Mesendoderm (in vitro differentiated cells): ENCODE results near the gene A1CF.
"Not testable (repeated sequence)": the region's sequence is repeated elsewhere in the genome, so short reads cannot be mapped to it uniquely, and the experiment has no call there.

ENCODE experiments used
- DNase-seq: peaks from one replicate; pipeline ENCODE4 v3.0.0; 2013
- H2AK5ac ChIP-seq: 2 replicates; pipeline ENCODE4 v1.6.1; 2013; ENCODE audit warnings: low read length, inconsistent platforms
- H2BK120ac ChIP-seq: 2 replicates; pipeline ENCODE4 v1.6.1; 2013; ENCODE audit warnings: low read depth, mild to moderate bottlenecking, low read length, moderate library complexity, mixed read lengths
- H2BK15ac ChIP-seq: replicated peaks from 2 replicates; pipeline ENCODE4 v1.6.1; 2013; ENCODE audit warnings: low read depth, mild to moderate bottlenecking, moderate library complexity
- H2BK5ac ChIP-seq: 2 replicates; pipeline ENCODE4 v1.6.1; 2013; ENCODE audit warnings: low read length, inconsistent platforms
- H3K18ac ChIP-seq: 2 replicates; pipeline ENCODE4 v1.6.1; 2013; ENCODE audit warnings: mild to moderate bottlenecking, low read length, mixed read lengths
- H3K23ac ChIP-seq: one replicate; pipeline ENCODE4 v1.6.1; 2013; ENCODE audit warnings: low read length
- H3K27ac ChIP-seq: 2 replicates; pipeline ENCODE4 v1.5.1; 2013; ENCODE audit warnings: low read depth, mild to moderate bottlenecking, inconsistent platforms, low read length, moderate library complexity
- H3K27me3 ChIP-seq: 2 replicates; pipeline ENCODE4 v1.6.1; 2013; ENCODE audit warnings: low read length, control low read depth, mild to moderate bottlenecking, inconsistent platforms; ENCODE audit not compliant: insufficient read depth, poor library complexity
- H3K36me3 ChIP-seq: 2 replicates; pipeline ENCODE4 v1.6.1; 2013; ENCODE audit warnings: low read length, inconsistent platforms; ENCODE audit not compliant: control insufficient read depth, insufficient read depth
- H3K4ac ChIP-seq: one replicate; pipeline ENCODE4 v1.6.1; 2013; ENCODE audit warnings: low read depth, mild to moderate bottlenecking, low read length, moderate library complexity
- H3K4me1 ChIP-seq: 2 replicates; pipeline ENCODE4 v1.6.1; 2013; ENCODE audit warnings: low read depth, low read length, inconsistent platforms; ENCODE audit not compliant: control insufficient read depth
- H3K4me2 ChIP-seq: 2 replicates; pipeline ENCODE4 v1.6.1; 2013; ENCODE audit warnings: low read length
- H3K4me3 ChIP-seq: 2 replicates; pipeline ENCODE4 v1.5.1; 2013; ENCODE audit warnings: mild to moderate bottlenecking, low read length
- H3K56ac ChIP-seq: one replicate; pipeline ENCODE4 v1.6.1; 2013; ENCODE audit warnings: low read length
- H3K79me1 ChIP-seq: 2 replicates; pipeline ENCODE4 v1.6.1; 2013; ENCODE audit warnings: low read length, inconsistent platforms
- H3K79me2 ChIP-seq: 2 replicates; pipeline ENCODE4 v1.6.1; 2013; ENCODE audit warnings: mild to moderate bottlenecking, low read length; ENCODE audit not compliant: control insufficient read depth, insufficient read depth
- H3K9ac ChIP-seq: 2 replicates; pipeline ENCODE4 v1.6.1; 2013; ENCODE audit warnings: low read length, inconsistent platforms
- H4K5ac ChIP-seq: one replicate; pipeline ENCODE4 v1.6.1; 2013; ENCODE audit warnings: low read length
- H4K8ac ChIP-seq: one replicate; pipeline ENCODE4 v1.6.1; 2013; ENCODE audit warnings: low read depth, mild to moderate bottlenecking, control low read depth, low read length, moderate library complexity
- WGBS: extraction: QIAGEN DNeasy Blood & Tissue Kit; methylation state at CpG from one replicate; pipeline ENCODE4 v1.1.7; 2013; ENCODE audit warnings: low lambda C conversion rate, missing lambda C conversion rate; ENCODE audit not compliant: insufficient coverage; ENCODE audit errors: extremely low coverage; 5-methylcytosine and 5-hydroxymethylcytosine counted together

The A1CF gene

GRCh38 chr10:50882540-50882983 is 2.9 kb downstream of the A1CF start:
- H3K18ac ChIP-seq, result no peak overlapping the region
- H4K8ac ChIP-seq, result no peak overlapping the region
- no CpG with 5 or more reads among the region's 2 CpGs for WGBS
- H2BK5ac ChIP-seq, result no peak overlapping the region
- no peaks in the 10 kb centered on the region for H3K79me2 ChIP-seq
- H3K23ac ChIP-seq, result no peak overlapping the region
- H3K9ac ChIP-seq, result no peak overlapping the region
- H3K79me1 ChIP-seq, result no peaks in the 10 kb centered on the region
- no peak overlapping the region for H3K4me2 ChIP-seq
- no peaks in the 10 kb centered on the region for H3K4me1 ChIP-seq
- no peak overlapping the region for H3K27ac ChIP-seq
- no peak overlapping the region for H2BK15ac ChIP-seq
- no peaks in the 10 kb centered on the region for H3K36me3 ChIP-seq
- no peak overlapping the region for H2BK120ac ChIP-seq
- H3K4ac ChIP-seq, result no peak overlapping the region
- DNase-seq, result no peak
- no peak overlapping the region for H2AK5ac ChIP-seq
- no peak overlapping the region for H3K4me3 ChIP-seq
- no peaks in the 10 kb centered on the region for H3K27me3 ChIP-seq
- no peak overlapping the region for H3K56ac ChIP-seq
- no peak overlapping the region for H4K5ac ChIP-seq

DNA sequence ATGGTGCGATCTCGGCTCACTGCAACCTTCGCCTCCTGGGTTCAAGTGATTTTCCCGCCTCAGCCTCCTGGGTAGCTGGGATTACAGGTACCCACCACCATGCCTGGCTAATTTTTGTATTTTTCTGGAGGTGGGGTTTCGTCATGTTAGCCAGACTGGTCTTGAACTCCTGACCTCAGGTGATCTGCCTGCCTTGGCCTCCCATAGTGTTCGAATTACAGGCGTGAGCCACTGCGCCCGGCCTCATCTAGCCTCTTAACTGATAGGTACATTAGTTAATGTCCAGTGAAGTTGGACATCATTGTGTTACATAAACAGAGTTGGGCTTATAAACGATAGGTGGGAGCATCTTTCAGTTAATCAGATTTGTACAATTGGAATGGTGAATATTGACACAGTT is 4.4 kb downstream of the A1CF start:
- H2BK5ac ChIP-seq, H3K79me2 ChIP-seq, H3K9ac ChIP-seq, H3K27ac ChIP-seq, H3K4me2 ChIP-seq, H3K27me3 ChIP-seq, H3K4me3 ChIP-seq, H3K4ac ChIP-seq, H3K18ac ChIP-seq, H3K23ac ChIP-seq, H4K8ac ChIP-seq, H3K79me1 ChIP-seq, H4K5ac ChIP-seq, DNase-seq, H3K36me3 ChIP-seq, H2AK5ac ChIP-seq, H2BK15ac ChIP-seq, H2BK120ac ChIP-seq, H3K4me1 ChIP-seq, H3K56ac ChIP-seq: not testable (repeated sequence)
- WGBS, result no CpG with 5 or more reads among the region's 10 CpGs

DNA sequence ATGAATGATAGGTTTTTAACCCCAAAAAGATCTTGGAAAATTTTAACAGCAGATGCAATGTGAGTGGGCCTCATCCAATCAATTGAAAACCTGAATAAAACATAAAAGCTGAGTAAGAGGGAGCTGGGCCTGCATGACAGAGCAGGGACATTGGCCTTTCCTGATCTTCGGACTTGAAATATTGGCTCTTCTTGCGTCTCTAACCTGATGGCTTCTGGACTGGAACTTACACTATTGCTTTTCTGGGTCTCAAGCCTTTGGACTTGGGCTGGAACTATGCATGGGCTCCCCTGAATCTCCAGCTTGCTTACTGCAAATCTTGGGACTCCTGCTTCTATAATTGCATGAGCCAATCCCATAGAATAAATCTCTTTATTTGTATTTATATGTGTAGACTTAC is 9.0 kb downstream of the A1CF start:
- Histone ChIP-seq H2BK120ac (no peak overlapping the region), H3K56ac (no peak overlapping the region), H4K5ac (no peak overlapping the region), H2AK5ac (no peak overlapping the region), H3K23ac (no peak overlapping the region), H2BK15ac (no peak overlapping the region), H3K4me1 (no peaks in the 10 kb centered on the region), H3K27me3 (no peaks in the 10 kb centered on the region), H3K36me3 (no peaks in the 10 kb centered on the region), H3K18ac (no peak overlapping the region), H3K4me3 (no peak overlapping the region), H3K4me2 (no peak overlapping the region), H3K79me1 (no peaks in the 10 kb centered on the region), H3K4ac (no peak overlapping the region), H3K9ac (no peak overlapping the region), H4K8ac (no peak overlapping the region), H2BK5ac (no peak overlapping the region), H3K27ac (no peak overlapping the region), H3K79me2 (no peaks in the 10 kb centered on the region)
- WGBS, result no CpG with 5 or more reads among the region's 2 CpGs
- DNase-seq, result no peak

GRCh38 chr10:50874723-50875122 is 10.7 kb downstream of the A1CF start:
- Histone ChIP-seq H2BK5ac (no peak overlapping the region), H3K27me3 (no peaks in the 10 kb centered on the region), H3K56ac (no peak overlapping the region), H4K8ac (no peak overlapping the region), H3K4ac (no peak overlapping the region), H3K36me3 (no peaks in the 10 kb centered on the region), H3K23ac (no peak overlapping the region), H2BK15ac (no peak overlapping the region), H3K18ac (no peak overlapping the region), H3K79me2 (no peaks in the 10 kb centered on the region), H4K5ac (no peak overlapping the region), H3K27ac (no peak overlapping the region), H2BK120ac (no peak overlapping the region), H2AK5ac (no peak overlapping the region), H3K4me3 (no peak overlapping the region), H3K4me1 (no peaks in the 10 kb centered on the region), H3K9ac (no peak overlapping the region), H3K4me2 (no peak overlapping the region), H3K79me1 (no peaks in the 10 kb centered on the region)
- no peak for DNase-seq
- no CpG with 5 or more reads among the region's 5 CpGs for WGBS

- H3K4me3 ChIP-seq, result no peak overlapping the region
- no peak overlapping the region for H4K8ac ChIP-seq
- no peak overlapping the region for H3K4me2 ChIP-seq
- H3K18ac ChIP-seq, result no peak overlapping the region
- no peak overlapping the region for H2BK120ac ChIP-seq
- WGBS, result no CpG with 5 or more reads among the region's 2 CpGs
- H3K27me3 ChIP-seq, result no peaks in the 10 kb centered on the region
- H3K27ac ChIP-seq, result no peak overlapping the region
- H3K4me1 ChIP-seq, result no peaks in the 10 kb centered on the region
- no peak overlapping the region for H2AK5ac ChIP-seq
- H4K5ac ChIP-seq, result no peak overlapping the region
- no peak overlapping the region for H3K9ac ChIP-seq
- H2BK15ac ChIP-seq, result no peak overlapping the region
- DNase-seq, result no peak
- H2BK5ac ChIP-seq, result no peak overlapping the region
- H3K23ac ChIP-seq, result no peak overlapping the region
- H3K36me3 ChIP-seq, result no peaks in the 10 kb centered on the region
- no peaks in the 10 kb centered on the region for H3K79me1 ChIP-seq
- H3K56ac ChIP-seq, result no peak overlapping the region
- no peak overlapping the region for H3K4ac ChIP-seq
- no peaks in the 10 kb centered on the region for H3K79me2 ChIP-seq
Observed at GRCh38 chr10:50866317-50866716, 19.1 kb downstream of the A1CF start.

DNA sequence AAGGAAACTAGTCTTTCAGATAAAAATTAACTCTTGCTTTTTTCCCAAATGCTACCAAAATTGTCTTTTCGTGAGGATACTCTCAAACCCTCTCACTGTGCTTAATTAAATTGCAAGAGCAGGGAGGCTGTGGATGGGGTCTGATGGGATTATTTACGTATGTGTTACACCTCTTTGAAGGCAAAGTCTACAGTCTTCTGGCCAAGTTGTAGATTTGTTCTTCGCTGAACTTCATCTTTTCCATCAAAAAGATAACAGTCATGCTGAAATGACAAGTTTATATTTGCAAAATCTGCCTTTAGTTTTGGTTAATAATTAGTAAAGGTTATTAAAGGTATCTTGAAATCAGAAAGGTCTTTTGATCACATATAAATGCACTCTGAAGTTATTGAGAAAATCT is 22.7 kb downstream of the A1CF start:
- Histone ChIP-seq H2BK15ac (no peak overlapping the region), H3K36me3 (no peaks in the 10 kb centered on the region), H2BK5ac (no peak overlapping the region), H3K23ac (no peak overlapping the region), H3K18ac (no peak overlapping the region), H3K27me3 (no peaks in the 10 kb centered on the region), H3K4me3 (no peak overlapping the region), H3K27ac (no peak overlapping the region), H2BK120ac (no peak overlapping the region), H4K8ac (no peak overlapping the region), H3K79me2 (no peaks in the 10 kb centered on the region), H3K9ac (no peak overlapping the region), H2AK5ac (no peak overlapping the region), H3K56ac (no peak overlapping the region), H3K4me1 (no peaks in the 10 kb centered on the region), H3K4ac (no peak overlapping the region), H3K79me1 (no peaks in the 10 kb centered on the region), H3K4me2 (no peak overlapping the region), H4K5ac (no peak overlapping the region)
- DNase-seq, result no peak
- WGBS, result no CpG with 5 or more reads among the region's 3 CpGs
